ENCODE measurements around the gene PSAPL1.

- no peak for TF ChIP-seq CTCF (conservative IDR thresholded peaks at IDR 0.05)
- TF ChIP-seq EZH2 (IDR thresholded peaks at IDR 0.05; ENCODE audit: low read depth), result no peak
Measured at GRCh38 chr4:7458477-7458876, 23.7 kb upstream of the PSAPL1 start.

Measured in PC-9 (cell line).